Stomach (tissue), 9 donors: Measurements from ENCODE around the gene CHKB. TPM values are rescaled to one million over a fixed set of nuclear protein-coding genes. Genes with fewer than 3 reads are reported as not detected.

ENCODE experiments used
- DNase-seq, 2 donors: peaks; one replicate each; pipeline versions ENCODE4 v3.0.0 to v3.0.0-alpha.2; 2013 to 2019
- H3K27ac ChIP-seq, 5 donors: fragments of 200-600 bp in 4 of 5; sonication (generic) in 4 of 5; one replicate each; pipeline ENCODE4 v1.5.1; 2013 to 2019; ENCODE audit warnings: mild to moderate bottlenecking in 1 of 5, moderate library complexity in 1 of 5
- H3K27me3 ChIP-seq, 3 donors: fragments of 200-600 bp; sonication (generic); one replicate each; pipeline ENCODE4 v1.5.1; 2017 to 2019; ENCODE audit warnings: mixed run types in 1 of 3
- H3K36me3 ChIP-seq, 4 donors: fragments of 200-600 bp; sonication (generic); 1 replicate in 3 of 4; 2 replicates in 1 of 4; pipeline ENCODE4 v1.5.1; 2016 to 2019
- H3K4me1 ChIP-seq, 4 donors: fragments of 200-600 bp; sonication (generic); one replicate each; pipeline ENCODE4 v1.5.1; 2016 to 2019
- H3K4me3 ChIP-seq, 4 donors: fragments of 200-600 bp; sonication (generic) in 3 of 4; one replicate each; pipeline ENCODE4 v1.5.1; 2016 to 2019; ENCODE audit warnings: mild to moderate bottlenecking in 1 of 4
- H3K9me3 ChIP-seq, 4 donors: fragments of 200-600 bp; sonication (generic); one replicate each; pipeline ENCODE4 v1.5.1; 2016 to 2019
- EP300 ChIP-seq: sonication (generic); formaldehyde crosslinking; IDR thresholded peaks from one replicate; pipeline ENCODE4 v1.6.1; 2017; ENCODE audit warnings: antibody characterized with exemption
- POLR2A ChIP-seq, 4 donors: fragments of 450-650 bp; IDR thresholded peaks; one replicate each; pipeline ENCODE4 v1.6.1; 2016; ENCODE audit warnings: antibody characterized with exemption in 4 of 4, control low read depth in 2 of 4, mild to moderate bottlenecking in 1 of 4, moderate library complexity in 1 of 4
- POLR2AphosphoS5 ChIP-seq, 3 donors: sonication (generic); formaldehyde crosslinking; IDR thresholded peaks; one replicate each; pipeline ENCODE4 v1.6.1; 2016; ENCODE audit warnings: antibody characterized with exemption in 3 of 3
- WGBS, 5 donors: extraction: QIAGEN DNeasy Blood & Tissue Kit in 3 of 5; methylation state at CpG; one replicate each; pipeline versions ENCODE4 v1.1.5 to v1.1.7; 2013 to 2018; 5-methylcytosine and 5-hydroxymethylcytosine counted together
- intact Hi-C: fragments of 100-400 bp; cut with DNase I; formaldehyde crosslinking; loops from one replicate; pipeline ENCODE4 v1.15.1; 2023; ENCODE audit warnings: low total_unique reads
- polyA plus RNA-seq, 3 donors: library from polyadenylated mRNA; stranded (reverse); fragments of 200-250 nt; gene quantifications; one replicate each; pipeline ENCODE4 v1.2.3, GENCODE V29; 2013
- total RNA-seq, 5 donors: library from RNA; depleted of rRNA; stranded (reverse); fragments of >200 nt; gene quantifications; one replicate each; pipeline versions ENCODE4 v1.1.0 to v1.2.3, GENCODE V29; 2014 to 2016
- TF ChIP-seq, protein P1 (sequence below), 7 experiments: fragments of 450-650 bp in 4 of 7; fragments of 200-600 bp in 3 of 7; sonication (generic) in 3 of 7; IDR thresholded peaks; one replicate each; pipeline ENCODE4 v1.5.1; 2016 to 2019; ENCODE audit warnings: antibody characterized with exemption in 7 of 7, control low read depth in 2 of 7, mild to moderate bottlenecking in 1 of 7
- donor health status: healthy with polysubstance abuse.
- donor health status: Bipolar disorder and iron deficiency.
- donor health status: healthy.

Gene CHKB
- total and polyA plus RNA-seq, 8 donors, result 31.9 to 283 (median 118) TPM

DNA sequence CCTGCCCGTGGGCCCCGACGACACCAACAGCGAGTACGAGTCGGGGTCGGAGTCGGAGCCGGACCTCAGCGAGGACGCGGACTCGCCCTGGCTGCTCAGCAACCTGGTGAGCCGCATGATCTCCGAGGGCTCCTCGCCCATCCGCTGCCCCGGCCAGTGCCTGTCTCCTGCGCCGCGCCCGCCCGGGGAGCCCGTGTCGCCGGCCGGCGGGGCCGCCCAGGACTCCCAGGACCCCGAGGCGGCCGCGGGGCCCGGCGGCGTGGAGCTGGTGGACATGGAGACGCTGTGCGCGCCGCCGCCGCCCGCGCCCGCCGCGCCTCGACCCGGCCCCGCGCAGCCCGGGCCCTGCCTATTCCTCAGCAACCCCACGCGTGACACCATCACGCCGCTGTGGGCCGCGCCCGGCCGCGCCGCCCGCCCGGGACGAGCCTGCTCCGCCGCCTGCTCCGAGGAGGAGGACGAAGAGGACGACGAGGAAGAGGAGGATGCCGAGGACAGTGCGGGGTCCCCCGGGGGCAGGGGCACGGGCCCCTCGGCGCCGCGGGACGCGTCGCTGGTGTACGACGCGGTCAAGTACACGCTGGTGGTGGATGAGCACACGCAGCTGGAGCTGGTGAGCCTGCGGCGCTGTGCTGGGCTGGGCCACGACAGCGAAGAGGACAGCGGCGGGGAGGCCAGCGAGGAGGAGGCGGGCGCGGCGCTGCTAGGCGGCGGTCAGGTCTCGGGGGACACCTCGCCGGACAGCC is 21.8 kb upstream of the CHKB start:
- WGBS, 5 donors, result 48 to 81% (median 49%) methylated on average over 40 to 103 of the region's 103 CpGs
- no peak for DNase-seq

DNA sequence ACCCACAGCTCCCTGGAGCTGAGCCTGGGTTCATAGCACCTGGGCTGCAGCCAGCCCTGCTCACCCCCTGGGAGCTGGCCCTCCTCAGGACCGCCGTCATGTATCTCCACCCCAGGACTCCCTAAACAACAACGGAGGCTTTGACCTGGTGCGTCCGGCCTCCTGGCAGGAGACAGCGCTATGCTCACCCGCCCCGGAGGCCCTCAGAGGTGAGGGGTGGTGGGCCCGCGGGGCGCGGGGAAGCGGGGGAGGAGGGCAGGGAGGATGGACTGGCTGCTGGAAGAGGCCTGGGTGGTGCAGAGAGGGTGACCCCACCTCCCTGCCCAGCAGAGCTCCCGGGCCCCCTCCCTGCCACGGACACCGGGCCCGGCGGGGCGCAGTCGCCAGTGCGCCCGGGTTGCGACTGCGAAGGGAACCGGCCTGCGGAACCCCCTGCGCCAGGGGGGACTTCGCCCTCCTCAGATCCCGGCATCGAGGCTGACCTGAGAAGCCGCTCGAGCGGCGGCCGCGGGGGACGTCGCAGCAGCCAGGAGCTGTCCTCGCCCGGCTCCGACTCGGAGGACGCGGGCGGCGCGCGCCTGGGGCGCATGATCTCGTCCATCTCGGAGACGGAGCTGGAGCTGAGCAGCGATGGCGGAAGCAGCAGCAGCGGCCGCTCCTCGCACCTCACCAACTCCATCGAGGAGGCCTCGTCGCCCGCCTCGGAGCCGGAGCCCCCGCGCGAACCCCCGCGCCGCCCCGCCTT is 21.0 kb upstream of the CHKB start:
- intact Hi-C loops, result no loop called here
- peaks cover 11 to 28% (median 15%) of the 10 kb centered on the region in 4 donors for H3K4me1 ChIP-seq
- no peaks in the 10 kb centered on the region for H3K9me3 ChIP-seq
- WGBS, 5 donors, result 9 to 33% (median 12%) methylated on average over 12 to 70 of the region's 70 CpGs
- TF ChIP-seq, protein P1, sequence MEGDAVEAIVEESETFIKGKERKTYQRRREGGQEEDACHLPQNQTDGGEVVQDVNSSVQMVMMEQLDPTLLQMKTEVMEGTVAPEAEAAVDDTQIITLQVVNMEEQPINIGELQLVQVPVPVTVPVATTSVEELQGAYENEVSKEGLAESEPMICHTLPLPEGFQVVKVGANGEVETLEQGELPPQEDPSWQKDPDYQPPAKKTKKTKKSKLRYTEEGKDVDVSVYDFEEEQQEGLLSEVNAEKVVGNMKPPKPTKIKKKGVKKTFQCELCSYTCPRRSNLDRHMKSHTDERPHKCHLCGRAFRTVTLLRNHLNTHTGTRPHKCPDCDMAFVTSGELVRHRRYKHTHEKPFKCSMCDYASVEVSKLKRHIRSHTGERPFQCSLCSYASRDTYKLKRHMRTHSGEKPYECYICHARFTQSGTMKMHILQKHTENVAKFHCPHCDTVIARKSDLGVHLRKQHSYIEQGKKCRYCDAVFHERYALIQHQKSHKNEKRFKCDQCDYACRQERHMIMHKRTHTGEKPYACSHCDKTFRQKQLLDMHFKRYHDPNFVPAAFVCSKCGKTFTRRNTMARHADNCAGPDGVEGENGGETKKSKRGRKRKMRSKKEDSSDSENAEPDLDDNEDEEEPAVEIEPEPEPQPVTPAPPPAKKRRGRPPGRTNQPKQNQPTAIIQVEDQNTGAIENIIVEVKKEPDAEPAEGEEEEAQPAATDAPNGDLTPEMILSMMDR (IDR thresholded peaks at IDR 0.05), result no peak
- no peak for TF ChIP-seq EP300
- no peak for TF ChIP-seq POLR2A (IDR thresholded peaks at IDR 0.05)
- TF ChIP-seq POLR2AphosphoS5 (IDR thresholded peaks at IDR 0.05), result no peak
- no peak for DNase-seq
- no peaks in the 10 kb centered on the region for H3K36me3 ChIP-seq
- no peak overlapping the region for H3K27ac ChIP-seq
- H3K4me3 ChIP-seq, result no peak overlapping the region
- peaks cover 5 to 98% (median 39%) of the 10 kb centered on the region in 3 donors for H3K27me3 ChIP-seq

More for the DNA sequence above, 21.8 kb upstream of the CHKB start:
- intact Hi-C loops, result no loop called here
- peaks cover 5 to 97% (median 38%) of the 10 kb centered on the region in 3 donors for H3K27me3 ChIP-seq
- H3K4me1 ChIP-seq, result peaks cover 11 to 28% (median 15%) of the 10 kb centered on the region in 4 donors
- no peak for TF ChIP-seq EP300
- TF ChIP-seq, protein P1 (IDR thresholded peaks at IDR 0.05), result no peak
- TF ChIP-seq POLR2AphosphoS5 (IDR thresholded peaks at IDR 0.05), result no peak
- TF ChIP-seq POLR2A (IDR thresholded peaks at IDR 0.05), result no peak
- H3K36me3 ChIP-seq, result no peaks in the 10 kb centered on the region
- H3K4me3 ChIP-seq, result no peak overlapping the region
- no peaks in the 10 kb centered on the region for H3K9me3 ChIP-seq
- no peak overlapping the region for H3K27ac ChIP-seq

GRCh38 chr22:50602338-50602700 is 19.7 kb upstream of the CHKB start:
- intact Hi-C loops, result no loop called here
- Histone ChIP-seq H3K27ac (no peak overlapping the region), H3K4me1 (peaks cover 11 to 28% (median 15%) of the 10 kb centered on the region in 4 donors), H3K4me3 (no peak overlapping the region), H3K27me3 (peaks cover 5 to 95% (median 39%) of the 10 kb centered on the region in 3 donors), H3K9me3 (no peaks in the 10 kb centered on the region), H3K36me3 (no peaks in the 10 kb centered on the region)
- no peak for DNase-seq
- 15 to 25% (median 19%) methylated on average over 2 of the region's 2 CpGs for WGBS, 5 donors
- TF ChIP-seq EP300 (no peak), POLR2AphosphoS5 (IDR thresholded peaks at IDR 0.05) (no peak), POLR2A (IDR thresholded peaks at IDR 0.05) (no peak)
- TF ChIP-seq, protein P1 (IDR thresholded peaks at IDR 0.05), result no peak

DNA sequence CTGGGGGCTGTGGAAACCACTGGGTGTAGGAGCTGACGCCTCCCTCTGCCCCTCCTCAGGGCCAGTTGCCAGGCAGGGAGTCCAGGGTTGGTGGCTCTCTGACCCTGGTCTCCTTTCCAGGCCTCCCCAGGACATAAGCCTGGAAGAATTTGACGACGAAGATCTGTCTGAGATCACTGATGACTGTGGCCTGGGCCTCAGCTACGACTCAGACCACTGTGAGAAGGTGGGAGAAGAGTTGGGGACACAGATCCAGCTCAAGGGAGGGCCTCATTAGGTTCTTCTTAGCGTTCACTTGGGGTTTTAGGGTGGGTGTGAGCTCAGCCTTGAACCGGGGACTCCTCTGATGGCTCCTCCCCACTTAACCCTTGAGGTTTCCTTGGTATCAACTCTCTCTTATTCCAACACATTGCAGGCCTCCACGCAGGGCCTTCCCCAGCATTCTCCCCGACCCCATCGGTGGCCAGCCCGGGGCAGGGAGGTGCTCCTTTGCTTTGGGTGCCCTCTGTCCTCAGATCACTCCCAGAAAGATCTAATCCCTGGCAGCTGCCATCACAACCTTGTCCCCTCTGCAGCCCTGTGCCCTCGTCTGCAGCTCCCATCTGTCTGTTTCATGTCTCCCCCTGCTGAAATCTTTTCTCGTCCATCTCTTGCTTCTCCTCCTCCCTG is 19.2 kb upstream of the CHKB start:
- Histone ChIP-seq H3K27me3 (peaks cover 5 to 90% (median 37%) of the 10 kb centered on the region in 3 donors), H3K36me3 (no peaks in the 10 kb centered on the region), H3K4me1 (peaks cover 11 to 28% (median 15%) of the 10 kb centered on the region in 4 donors), H3K27ac (no peak overlapping the region), H3K9me3 (no peaks in the 10 kb centered on the region), H3K4me3 (peak overlapping the region in 1 of 4 donors; percentile 64)
- intact Hi-C loops, result no loop called here
- 50 to 59% (median 51%) methylated on average over 12 of the region's 12 CpGs for WGBS, 5 donors
- TF ChIP-seq POLR2A (IDR thresholded peaks at IDR 0.05) (no peak), POLR2AphosphoS5 (IDR thresholded peaks at IDR 0.05) (no peak), EP300 (no peak)
- TF ChIP-seq, protein P1 (IDR thresholded peaks at IDR 0.05), result no peak
- no peak for DNase-seq
